ENCODE results near the gene FXYD6.

The FXYD6 gene

DNA sequence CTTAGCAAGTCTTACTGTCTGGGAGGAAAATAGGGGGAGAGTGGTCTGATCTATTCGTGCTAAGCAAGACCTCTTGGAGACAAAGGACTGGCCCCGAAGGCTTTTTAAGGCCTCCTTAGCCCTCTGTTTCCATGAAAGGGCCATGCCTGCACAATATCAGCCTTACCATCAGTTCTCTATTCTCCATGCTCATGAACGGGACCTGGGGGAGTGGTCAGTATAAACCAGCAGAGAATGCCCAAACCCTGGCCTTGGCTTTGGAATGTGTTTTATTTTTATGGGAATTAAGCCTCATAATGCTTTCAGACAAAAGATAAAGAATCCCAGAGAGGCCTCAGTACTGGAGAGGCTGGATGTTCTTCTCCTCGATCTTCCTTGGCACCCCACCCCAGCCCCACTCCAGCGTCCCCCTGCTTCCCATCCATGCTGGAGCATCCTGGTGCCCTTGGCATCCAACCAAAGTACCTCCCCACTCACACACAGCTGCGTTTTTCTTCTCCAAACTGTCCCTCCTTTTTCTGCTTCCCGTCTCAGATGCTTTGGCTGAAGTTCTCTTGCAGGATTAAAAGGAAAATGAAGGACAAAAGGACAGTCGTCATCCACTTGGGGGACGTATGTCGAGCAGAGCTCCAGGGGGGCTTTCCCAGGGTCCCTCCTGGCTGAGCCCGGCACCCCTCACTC lies 18.6 kb downstream of the FXYD6 start:
- H3K27ac Mint-ChIP-seq, result no peak overlapping the region
- peaks cover 10% of the 10 kb centered on the region for H3K27me3 Mint-ChIP-seq (ENCODE audit: low read depth, poor library complexity)
- H3K4me3 Mint-ChIP-seq, result no peak overlapping the region
- no peak for DNase-seq
- H3K9me3 Mint-ChIP-seq, result peaks cover 15% of the 10 kb centered on the region
- peaks cover 64% of the 10 kb centered on the region for H3K4me1 Mint-ChIP-seq
- peaks cover 17% of the 10 kb centered on the region for H3K36me3 Mint-ChIP-seq (ENCODE audit: low read depth)
- TF ChIP-seq, protein P1, sequence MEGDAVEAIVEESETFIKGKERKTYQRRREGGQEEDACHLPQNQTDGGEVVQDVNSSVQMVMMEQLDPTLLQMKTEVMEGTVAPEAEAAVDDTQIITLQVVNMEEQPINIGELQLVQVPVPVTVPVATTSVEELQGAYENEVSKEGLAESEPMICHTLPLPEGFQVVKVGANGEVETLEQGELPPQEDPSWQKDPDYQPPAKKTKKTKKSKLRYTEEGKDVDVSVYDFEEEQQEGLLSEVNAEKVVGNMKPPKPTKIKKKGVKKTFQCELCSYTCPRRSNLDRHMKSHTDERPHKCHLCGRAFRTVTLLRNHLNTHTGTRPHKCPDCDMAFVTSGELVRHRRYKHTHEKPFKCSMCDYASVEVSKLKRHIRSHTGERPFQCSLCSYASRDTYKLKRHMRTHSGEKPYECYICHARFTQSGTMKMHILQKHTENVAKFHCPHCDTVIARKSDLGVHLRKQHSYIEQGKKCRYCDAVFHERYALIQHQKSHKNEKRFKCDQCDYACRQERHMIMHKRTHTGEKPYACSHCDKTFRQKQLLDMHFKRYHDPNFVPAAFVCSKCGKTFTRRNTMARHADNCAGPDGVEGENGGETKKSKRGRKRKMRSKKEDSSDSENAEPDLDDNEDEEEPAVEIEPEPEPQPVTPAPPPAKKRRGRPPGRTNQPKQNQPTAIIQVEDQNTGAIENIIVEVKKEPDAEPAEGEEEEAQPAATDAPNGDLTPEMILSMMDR (IDR thresholded peaks at IDR 0.05), result no peak

DNA sequence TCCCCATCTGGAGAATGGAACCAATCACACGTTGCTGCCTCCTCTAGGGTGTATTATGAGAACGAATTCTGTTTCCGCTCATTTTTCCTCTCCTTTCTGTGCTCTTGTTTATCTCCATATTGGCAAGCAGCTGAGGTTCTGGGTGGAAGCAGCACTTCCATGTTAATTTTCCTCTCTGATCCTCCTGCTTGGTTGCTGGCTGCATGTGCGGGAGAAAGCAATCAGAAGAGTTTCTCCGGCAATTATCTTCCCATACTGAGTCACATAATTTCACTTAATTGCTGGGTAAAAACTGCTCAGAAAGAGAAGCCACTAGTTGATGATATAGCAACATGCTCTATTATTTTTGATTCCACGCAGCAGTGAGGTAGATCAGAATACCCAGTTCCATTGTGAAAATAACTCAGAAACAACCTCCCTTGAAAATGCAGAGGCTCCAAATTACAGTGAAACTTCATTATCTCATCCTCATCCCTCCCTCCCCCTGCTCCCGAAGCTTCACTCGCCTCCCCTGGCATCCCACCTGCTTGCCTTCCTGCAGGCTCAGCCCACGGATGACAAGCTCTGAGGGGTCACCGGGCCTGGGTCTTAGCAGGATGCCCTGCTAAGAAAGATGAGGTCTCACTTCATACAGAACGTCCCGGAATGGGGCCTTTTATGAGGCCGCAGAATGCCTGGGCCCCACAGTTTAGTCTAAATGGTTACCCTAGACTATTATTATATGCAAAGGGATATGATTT lies 20.4 kb downstream of the FXYD6 start:
- H3K4me3 Mint-ChIP-seq, result peak overlapping the region; percentile 29
- peaks cover 46% of the 10 kb centered on the region for H3K4me1 Mint-ChIP-seq
- H3K27ac Mint-ChIP-seq, result peak overlapping the region; percentile 54
- peaks cover 35% of the 10 kb centered on the region for H3K36me3 Mint-ChIP-seq (ENCODE audit: low read depth)
- H3K27me3 Mint-ChIP-seq (ENCODE audit: low read depth, poor library complexity), result peaks cover 13% of the 10 kb centered on the region
- no peak for DNase-seq
- peaks cover 31% of the 10 kb centered on the region for H3K9me3 Mint-ChIP-seq
- TF ChIP-seq, protein P1 (IDR thresholded peaks at IDR 0.05), result no peak

DNA sequence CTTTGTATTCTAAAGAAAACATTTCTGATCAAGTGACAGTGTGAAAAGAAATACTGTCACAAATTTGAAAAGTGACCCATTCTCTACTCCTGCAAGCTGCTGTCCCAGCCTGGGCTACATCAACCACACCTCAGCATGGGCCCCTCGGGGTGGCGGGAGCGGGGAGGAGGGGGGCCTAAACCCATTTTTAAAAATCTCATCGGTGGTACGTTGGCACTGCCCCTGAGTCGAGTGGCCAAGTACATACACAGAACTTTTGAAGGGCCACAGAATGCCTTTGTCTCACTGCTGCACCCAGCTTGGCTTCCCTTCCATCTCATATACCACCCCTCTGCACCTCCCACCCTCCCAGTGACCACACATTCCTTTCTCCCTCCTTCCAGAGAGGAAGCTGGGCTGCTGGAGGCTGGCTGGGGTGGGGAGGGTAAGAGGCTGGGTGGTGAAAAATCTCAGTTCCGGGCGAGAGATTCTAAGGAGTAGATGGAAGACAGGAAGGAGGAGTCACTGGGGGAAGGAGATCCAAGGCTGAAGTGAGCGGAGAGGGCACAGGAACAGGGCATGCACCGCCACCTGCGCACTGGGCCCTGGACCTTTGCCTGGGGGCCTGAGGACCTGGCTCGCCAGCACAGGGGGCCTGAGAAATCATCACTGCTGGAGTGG lies 21.1 kb downstream of the FXYD6 start:
- Mint-ChIP-seq H3K27me3 (ENCODE audit: low read depth, poor library complexity) (peaks cover 13% of the 10 kb centered on the region), H3K27ac (peak overlapping the region; percentile 40), H3K4me1 (peaks cover 38% of the 10 kb centered on the region), H3K36me3 (ENCODE audit: low read depth) (peaks cover 39% of the 10 kb centered on the region), H3K9me3 (peaks cover 32% of the 10 kb centered on the region), H3K4me3 (no peak overlapping the region)
- TF ChIP-seq, protein P1 (IDR thresholded peaks at IDR 0.05), result no peak
- no peak for DNase-seq

DNA sequence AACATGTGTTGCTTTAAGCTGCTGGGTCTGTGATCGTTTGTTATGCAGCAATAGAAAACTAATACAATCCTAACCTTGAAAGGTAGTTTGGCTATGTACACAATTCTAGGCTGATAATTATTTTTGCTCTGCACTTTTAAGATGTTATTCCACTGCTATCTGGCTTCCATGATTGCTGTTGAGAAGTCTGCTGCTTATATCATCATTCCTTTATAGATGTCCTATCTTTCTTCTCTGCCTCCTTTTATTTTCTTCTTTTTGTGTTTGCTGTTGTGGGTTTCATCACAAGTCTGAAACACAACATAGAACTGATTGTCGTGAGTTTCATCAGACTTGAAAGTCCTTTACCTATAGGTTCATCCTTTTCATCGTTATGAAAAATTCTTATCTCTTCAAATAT lies 24.1 kb downstream of the FXYD6 start:
- TF ChIP-seq, protein P1 (IDR thresholded peaks at IDR 0.05), result no peak
- H3K4me1 Mint-ChIP-seq, result peaks cover 25% of the 10 kb centered on the region
- H3K27me3 Mint-ChIP-seq (ENCODE audit: low read depth, poor library complexity), result peaks cover 13% of the 10 kb centered on the region
- no peak overlapping the region for H3K27ac Mint-ChIP-seq
- peaks cover 44% of the 10 kb centered on the region for H3K9me3 Mint-ChIP-seq
- H3K4me3 Mint-ChIP-seq, result no peak overlapping the region
- peaks cover 53% of the 10 kb centered on the region for H3K36me3 Mint-ChIP-seq (ENCODE audit: low read depth)
- no peak for DNase-seq

DNA sequence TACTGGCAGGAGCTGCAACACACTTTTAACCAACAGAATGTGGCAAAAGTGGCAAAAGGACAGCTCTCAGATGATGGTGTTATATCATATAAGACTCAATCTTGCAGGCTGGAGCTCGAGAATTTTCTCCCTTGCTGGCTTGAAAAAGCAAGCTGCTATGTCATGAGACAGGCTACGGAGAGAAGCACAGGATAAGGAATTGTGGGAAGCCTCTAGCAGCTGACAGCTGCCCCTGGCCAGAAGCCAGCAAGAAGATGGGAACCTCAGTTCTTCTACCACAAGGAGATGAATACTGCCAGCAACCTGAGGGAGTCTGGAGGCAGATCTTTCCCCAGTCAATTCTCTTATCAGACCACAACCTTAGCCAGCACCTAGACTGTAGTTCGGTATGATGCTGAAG lies 24.6 kb downstream of the FXYD6 start:
- H3K4me3 Mint-ChIP-seq, result no peak overlapping the region
- peaks cover 13% of the 10 kb centered on the region for H3K27me3 Mint-ChIP-seq (ENCODE audit: low read depth, poor library complexity)
- peaks cover 25% of the 10 kb centered on the region for H3K4me1 Mint-ChIP-seq
- DNase-seq, result no peak
- TF ChIP-seq, protein P1 (IDR thresholded peaks at IDR 0.05), result no peak
- H3K36me3 Mint-ChIP-seq (ENCODE audit: low read depth), result peaks cover 54% of the 10 kb centered on the region
- peaks cover 44% of the 10 kb centered on the region for H3K9me3 Mint-ChIP-seq
- no peak overlapping the region for H3K27ac Mint-ChIP-seq
